ENCODE data around the gene UNCX. TPM values are rescaled to one million over a fixed set of nuclear protein-coding genes. Genes with fewer than 3 reads are reported as not detected.
"Not testable (repeated sequence)": the region's sequence is repeated elsewhere in the genome, so short reads cannot be mapped to it uniquely, and the experiment has no call there.

The UNCX gene
- total RNA-seq (ENCODE audit: insufficient read depth, low replicate concordance), result not detected

- no peak for DNase-seq (ENCODE audit: low spot score)
Measured at GRCh38 chr7:1232623-1233332, at the start of gene UNCX. Gene UNCX (plus strand): TSS chr7:1232872. CDS start chr7:1233018, 146 bp downstream.

- no peak for DNase-seq (ENCODE audit: low spot score)
Measured at GRCh38 chr7:1187127-1187526, 45.5 kb upstream of the UNCX start.

DNA sequence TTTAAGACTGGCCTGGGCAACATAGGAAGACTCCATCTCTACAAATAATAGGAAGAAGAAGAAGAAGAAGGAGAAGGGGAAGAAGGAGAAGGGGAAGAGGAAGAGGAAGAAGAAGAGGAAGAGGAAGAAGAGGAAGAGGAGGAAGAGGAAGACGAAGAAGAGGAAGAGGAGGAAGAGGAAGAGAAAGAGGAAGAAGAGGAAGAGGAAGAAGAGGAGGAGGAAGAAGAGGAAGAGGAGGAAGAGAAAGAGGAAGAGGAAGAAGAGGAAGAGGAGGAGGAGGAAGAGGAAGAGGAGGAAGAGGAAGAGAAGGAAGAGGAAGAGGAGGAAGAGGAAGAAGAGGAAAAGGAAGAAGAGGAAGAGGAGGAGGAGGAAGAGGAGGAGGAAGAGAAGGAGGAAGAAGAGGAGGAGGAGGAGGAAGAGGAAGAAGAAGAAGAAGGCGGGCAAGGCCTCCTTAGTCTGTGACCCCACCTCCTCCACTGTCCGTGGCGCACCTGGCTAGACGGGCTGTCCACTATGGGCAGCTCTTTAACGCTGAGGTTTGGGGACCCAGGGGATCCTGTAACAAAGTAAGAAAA, 43.9 kb upstream of the UNCX start:
- DNase-seq (ENCODE audit: low spot score), result no peak

DNA sequence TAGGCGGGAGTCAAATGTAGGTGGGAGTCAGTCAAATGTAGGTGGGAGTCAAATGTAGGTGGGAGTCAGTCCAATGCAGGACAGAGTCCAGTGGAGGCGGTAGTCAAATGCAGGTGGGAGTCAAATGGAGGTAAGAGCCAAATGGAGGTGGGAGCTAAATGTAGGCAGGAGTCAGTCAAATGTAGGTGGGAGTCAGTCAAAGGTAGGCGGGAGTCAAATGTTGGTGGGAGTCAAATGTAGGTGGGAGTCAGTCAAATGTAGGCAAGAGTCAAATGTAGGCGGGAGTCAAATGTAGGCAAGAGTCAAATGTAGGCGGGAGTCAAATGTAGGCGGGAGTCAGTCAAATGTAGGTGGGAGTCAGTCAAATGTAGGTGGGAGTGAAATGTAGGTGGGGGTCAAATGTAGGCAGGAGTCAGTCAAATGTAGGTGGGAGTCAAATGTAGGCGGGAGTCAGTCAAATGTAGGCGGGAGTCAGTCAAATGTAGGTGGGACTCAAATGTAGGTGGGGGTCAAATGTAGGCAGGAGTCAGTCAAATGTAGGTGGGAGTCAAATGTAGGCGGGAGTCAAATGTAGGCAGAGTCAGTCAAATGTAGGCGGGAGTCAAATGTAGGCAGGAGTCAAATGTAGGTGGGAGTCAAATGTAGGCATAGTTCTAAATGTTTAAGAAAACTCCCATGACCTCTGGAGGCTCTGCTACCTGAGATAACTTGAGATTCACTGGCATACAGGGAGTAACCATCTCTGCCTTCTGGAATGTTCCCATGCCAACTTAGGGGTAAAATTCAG, 42.5 kb upstream of the UNCX start:
- no peak for DNase-seq (ENCODE audit: low spot score)

DNA sequence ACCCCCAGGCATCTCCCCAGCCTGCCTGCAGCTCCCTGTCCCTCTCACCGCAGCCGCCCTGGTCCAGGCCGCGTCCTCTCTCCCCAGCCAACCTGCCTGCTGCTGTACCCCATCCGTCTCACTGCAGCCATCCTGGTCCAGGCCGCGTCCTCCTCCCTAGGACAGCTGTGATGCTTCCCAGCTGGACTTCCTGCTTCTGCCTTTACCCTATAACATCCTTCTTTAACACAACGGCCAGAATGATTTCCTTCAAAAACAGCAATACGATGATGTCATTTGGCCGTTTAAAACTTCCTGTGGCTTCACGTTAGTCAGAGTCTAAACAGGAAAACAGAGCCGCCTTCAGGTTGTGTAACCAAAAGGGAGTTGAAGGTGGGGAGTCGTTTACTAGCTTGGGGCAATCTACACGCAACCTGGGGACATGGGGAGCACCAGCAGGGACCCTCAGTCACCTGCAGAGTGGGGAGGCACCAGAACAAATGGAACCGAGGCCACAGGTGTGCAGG, 40.4 kb upstream of the UNCX start:
- peak; percentile 29 for DNase-seq (ENCODE audit: low spot score)

GRCh38 chr7:1193593-1194424, 38.9 kb upstream of the UNCX start:
- DNase-seq (ENCODE audit: low spot score), result peak; percentile 31

GRCh38 chr7:1196441-1196840, 36.2 kb upstream of the UNCX start:
- not testable (repeated sequence) for DNase-seq (ENCODE audit: low spot score)

GRCh38 chr7:1196950-1197349, 35.7 kb upstream of the UNCX start:
- DNase-seq (ENCODE audit: low spot score), result no peak

DNA sequence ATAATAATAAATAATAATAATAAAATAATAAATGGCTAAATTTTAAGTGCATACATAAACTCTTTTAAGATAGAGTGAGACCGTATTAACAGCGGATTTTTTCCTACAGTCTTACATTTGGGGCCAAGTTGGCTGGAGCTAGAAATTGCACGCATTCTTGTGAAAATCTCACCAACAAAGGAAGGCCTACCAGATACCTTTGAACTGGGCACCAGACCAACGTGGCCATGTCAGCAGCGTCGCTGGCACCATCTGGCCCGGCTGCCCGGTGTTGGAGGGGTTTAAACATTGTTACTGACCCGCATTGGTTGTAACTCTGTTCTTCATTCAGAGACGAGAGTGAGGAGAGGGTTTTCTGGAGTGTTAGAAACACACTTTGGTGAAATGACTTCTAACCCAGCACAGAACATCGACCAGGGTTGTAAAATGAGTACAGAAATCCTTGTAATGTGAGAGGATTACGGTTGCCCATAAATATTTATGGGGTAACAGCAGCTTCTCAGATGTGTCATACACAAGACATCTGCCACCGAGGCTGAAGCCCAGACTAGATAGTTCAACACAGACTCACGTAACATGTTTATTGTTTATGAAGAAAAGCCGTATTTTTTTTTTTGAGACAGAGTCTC, 34.6 kb upstream of the UNCX start:
- DNase-seq (ENCODE audit: low spot score), result peak; percentile 70

DNA sequence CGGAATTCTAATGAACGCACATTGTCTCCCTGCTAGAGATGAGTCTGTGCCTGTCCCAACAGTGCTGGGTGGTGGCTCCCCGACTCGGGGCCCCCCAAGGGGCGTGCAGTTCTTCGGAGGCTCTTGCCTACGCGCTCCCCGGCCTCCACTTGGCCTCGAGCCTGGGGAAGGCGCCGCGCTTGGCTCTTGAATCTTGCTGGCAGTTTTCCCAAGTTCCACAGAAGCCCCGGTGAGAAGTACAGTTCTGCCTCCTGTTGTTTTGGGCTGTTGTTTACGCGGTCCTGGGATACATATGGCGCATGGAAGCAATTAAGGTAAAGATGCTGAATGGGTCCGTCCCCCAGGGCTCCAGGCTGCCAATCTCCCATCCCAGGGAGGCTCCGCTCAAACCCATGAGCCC, 32.6 kb upstream of the UNCX start:
- DNase-seq (ENCODE audit: low spot score), result peak; percentile 14

- no peak for DNase-seq (ENCODE audit: low spot score)
Measured at GRCh38 chr7:1201916-1202315, 30.8 kb upstream of the UNCX start.

DNA sequence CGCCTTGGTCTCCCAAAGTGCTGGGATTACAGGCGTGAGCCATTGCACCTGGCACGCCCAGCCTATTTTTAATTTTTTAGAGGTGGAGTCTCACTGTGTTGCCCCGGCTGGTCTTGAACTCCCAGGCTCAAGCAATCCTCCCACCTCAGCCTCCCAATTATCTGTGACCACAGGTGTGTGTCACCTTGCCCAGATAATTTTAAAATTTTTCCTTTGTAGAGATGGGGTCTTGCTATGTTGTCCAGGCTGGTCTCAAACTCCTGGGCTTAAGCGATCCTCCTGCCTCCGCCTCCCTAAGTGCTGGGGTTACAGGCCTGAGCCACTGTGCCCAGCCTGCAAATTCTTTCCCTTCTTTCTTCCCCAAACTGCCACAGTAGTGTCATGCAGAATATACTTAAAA, 29.8 kb upstream of the UNCX start:
- DNase-seq (ENCODE audit: low spot score), result not testable (repeated sequence)

- no peak for DNase-seq (ENCODE audit: low spot score)
Measured at GRCh38 chr7:1204460-1205140, 28.1 kb upstream of the UNCX start.

DNA sequence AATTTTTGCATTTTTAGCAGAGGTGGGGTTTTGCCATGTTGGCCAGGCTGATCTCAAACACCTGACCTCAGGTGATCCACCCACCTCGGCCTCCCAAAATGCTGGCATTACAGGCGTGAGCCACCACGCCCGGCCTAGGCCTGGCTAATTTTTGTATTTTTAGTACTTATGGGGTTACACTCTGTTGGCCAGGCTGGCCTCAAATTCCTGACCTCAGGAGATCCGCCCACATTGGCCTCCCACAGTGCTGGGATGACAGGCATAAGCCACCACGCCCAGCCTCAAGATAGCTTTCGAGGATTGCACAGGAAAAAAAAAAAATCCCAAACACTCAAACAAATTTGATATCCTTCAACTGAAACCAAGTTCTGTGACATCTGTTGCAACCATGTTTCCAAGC, 26.9 kb upstream of the UNCX start:
- DNase-seq (ENCODE audit: low spot score), result not testable (repeated sequence)

DNA sequence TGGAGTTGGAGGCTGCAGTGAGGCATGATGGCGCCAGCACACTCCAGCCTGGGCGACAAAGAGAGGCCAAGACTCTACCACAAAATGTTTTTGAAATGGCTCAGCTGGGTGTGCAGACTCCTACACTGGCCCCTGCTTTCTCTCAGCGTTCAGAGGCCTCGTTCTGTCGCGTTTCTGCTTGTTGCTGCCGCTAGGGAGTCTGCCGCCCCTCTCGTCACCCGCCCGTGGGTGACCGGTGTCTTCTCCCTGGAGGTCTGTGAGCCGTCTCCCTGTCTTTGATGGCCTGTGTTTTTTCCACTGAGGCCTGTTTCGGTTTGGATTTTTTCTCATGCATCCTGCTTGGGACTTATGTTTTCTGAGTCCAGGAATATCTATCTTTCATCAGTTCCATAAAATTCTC, 23.6 kb upstream of the UNCX start:
- no peak for DNase-seq (ENCODE audit: low spot score)

GRCh38 chr7:1210321-1210978, 22.2 kb upstream of the UNCX start:
- peak; percentile 38 for DNase-seq (ENCODE audit: low spot score)

- no peak for DNase-seq (ENCODE audit: low spot score)
Measured at GRCh38 chr7:1210979-1211608, 21.6 kb upstream of the UNCX start.

GRCh38 chr7:1211611-1212010, 21.1 kb upstream of the UNCX start:
- DNase-seq (ENCODE audit: low spot score), result no peak

DNA sequence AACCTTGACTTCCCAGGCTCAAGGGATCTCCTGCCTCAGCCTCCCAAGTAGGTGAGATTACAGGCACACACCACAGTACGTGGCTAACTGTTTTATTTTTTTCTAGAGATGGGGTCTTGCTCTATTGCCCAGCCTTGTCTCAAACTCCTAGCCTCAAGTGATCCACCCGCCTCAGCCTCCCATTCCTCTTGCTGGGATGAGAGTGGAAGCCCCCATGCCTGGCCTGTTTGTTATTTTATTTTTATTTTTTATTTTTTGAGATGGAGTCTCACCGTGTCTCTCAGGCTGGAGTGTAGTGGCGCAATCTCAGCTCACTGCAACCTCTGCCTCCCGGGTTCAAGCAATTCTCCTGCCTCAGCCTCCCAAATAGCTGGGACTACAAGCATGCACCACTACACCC, 20.6 kb upstream of the UNCX start:
- DNase-seq (ENCODE audit: low spot score), result not testable (repeated sequence)
